Activated CD4-positive, alpha-beta T cell treated with anti-CD3 and anti-CD28 coated beads for 48 hours (primary cell): ENCODE results near the gene RNF125.
"Not testable (repeated sequence)": the region's sequence is repeated elsewhere in the genome, so short reads cannot be mapped to it uniquely, and the experiment has no call there.

Experiments
- DNase-seq: peaks from one replicate; pipeline ENCODE4 v3.0.0-alpha.2; 2020

The RNF125 gene

DNA sequence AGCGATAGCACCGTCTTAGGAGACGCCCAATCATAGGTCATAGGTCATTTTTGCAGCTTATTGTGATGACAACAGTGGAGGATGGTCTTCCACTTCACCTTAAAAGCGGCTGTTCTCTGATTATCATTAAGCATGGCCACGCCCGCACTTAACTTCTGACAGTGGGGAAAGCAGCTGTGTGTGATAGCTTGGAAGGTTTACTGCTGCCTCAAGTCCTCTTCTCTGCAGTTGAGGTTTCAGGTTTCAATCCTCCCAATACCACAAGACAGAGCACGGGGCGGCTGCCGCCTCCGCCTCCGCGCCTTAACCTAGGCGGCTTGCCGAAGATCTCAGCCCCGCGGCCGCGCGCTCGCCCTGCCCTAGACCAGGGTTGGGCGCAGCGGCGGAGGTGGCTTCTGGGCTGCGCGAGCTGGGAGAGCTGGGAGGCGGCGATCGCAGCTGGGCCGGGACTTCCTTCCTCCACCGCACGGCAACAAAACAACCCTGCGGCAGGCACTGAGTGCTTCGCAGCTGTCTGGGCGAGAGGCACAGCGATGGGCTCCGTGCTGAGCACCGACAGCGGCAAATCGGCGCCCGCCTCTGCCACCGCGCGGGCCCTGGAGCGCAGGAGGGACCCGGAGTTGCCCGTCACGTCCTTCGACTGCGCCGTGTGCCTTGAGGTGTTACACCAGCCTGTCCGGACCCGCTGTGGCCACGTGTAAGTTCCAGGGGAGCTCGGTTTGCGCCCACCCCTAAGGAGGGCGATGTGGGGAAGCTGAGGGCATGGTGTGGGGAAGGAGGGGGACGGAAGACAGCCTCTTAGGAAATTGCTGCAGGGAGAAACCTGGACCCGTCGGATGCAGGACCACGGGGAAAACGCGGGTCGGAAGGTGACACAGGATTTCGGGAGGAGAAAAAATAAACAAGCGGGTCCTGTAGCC, at the start of gene RNF125:
Gene RNF125 (plus strand): TSS at position 495 of the 920 bp plus-strand sequence. CDS start 39 bp downstream, at position 534.
- peak; percentile 91 for DNase-seq

DNA sequence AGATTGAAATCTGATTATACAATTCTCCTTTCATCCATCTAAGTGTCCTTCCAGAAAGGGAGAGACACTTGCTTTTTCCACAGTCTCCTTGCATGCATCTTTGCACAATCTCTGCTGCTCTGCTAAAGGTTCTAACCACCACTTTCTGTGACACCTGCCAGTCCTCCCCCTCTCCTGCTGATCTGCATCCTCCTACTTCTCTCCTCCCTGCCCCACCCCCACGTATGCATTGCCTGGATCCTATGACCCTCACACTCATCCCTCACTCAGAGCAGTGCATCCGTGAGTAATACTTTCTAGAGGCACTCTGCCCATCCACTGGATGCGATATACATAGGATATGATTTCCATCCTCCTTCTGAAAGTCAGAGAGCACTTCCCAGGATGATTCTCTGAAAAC, 48.0 kb upstream of the RNF125 start:
- DNase-seq: no peak

DNA sequence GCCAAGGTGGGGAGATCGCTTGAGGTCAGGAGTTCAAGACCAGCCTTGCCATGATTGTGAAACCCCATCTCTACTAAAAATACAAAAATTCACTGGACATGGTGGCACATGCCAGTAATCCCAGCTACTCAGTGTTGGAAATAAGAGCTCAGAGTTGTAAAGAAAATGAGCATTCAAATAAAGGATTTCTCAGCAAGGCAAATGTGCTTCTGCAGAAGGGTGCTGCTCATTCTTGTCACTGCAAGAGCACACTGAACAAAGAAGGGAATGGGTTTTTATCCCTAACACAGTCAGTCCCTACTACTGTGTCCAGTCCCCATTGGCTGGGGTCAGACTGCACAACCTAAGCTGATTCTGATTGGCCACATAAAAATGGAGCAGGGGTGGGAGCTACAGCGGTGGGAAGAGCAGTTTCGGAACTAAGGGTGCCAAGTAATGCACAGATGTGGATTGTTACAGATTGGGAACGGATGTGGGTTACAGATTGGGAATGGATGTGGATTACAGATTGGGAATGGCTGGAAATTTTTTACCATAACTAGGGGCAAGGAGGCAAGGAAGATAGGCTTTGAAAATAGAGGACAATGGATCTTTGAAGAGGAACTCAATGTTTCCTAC, 44.6 kb upstream of the RNF125 start:
- DNase-seq: no peak

DNA sequence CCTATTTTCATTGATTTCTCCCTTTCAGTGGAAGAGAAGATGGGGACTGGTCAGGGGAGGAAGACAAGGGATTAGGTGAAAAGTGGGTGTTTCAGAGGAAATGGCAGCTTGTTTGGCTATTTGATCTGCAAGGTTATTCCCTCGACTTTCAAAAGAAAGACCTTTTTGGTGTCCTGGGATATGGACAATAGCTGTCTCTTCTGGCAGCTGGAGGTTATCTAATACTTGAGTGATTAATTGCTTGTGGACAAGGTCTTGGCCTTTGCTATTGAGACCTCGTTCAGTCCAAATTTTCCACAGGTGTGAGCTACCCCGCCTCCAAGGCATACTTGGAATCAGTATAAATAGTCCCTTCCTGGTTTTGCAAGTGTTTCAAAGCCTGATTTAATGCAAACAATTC, 42.4 kb upstream of the RNF125 start:
- no peak for DNase-seq

DNA sequence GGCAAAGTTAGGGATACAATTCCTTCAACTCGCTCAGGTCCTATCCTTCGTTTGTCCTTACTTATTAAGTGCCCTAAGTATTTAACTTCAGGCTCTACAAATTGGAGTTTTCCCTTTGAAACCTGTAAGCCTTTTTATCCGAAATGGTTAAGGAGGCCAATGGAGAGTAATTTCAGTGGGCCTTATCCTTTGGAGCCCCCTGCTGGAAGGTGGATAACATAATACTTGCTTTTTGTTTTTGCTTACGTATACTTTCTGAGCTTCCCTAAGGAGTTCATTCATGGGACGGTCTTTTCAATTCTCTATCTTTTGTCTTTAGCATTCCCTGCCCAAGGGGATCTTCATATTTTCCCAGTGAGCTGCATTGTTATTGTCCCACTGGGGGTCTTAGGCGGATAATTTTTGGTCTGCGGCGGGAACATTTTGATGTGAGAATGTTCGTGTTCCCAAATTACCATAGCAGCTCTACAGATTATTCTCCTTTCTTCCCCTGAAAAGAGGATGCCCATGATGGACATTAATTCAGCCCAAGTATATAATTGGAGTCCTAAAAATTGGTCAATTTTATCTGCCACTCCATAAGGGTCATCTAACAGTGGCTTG, 41.3 kb upstream of the RNF125 start:
- peak; percentile 30 for DNase-seq

DNA sequence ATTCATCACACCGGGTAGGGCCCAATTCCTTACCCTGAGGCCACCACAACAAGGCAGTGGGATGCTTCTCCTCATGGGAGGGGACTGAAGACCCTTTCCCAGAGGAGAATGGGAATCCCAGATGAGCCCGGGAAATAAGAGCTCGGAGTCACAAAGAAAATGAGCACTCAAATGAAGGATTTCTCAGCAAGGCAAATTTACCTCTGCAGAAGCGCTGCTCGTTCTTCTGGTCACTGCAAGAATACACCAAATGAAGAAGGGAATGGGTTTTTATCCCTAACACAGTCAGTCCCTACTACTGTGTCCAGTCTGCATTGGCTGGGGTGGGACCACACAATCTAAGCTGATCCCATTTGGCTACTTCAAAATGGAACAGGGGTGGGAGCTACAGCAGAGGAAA, 40.0 kb upstream of the RNF125 start:
- DNase-seq: no peak

DNA sequence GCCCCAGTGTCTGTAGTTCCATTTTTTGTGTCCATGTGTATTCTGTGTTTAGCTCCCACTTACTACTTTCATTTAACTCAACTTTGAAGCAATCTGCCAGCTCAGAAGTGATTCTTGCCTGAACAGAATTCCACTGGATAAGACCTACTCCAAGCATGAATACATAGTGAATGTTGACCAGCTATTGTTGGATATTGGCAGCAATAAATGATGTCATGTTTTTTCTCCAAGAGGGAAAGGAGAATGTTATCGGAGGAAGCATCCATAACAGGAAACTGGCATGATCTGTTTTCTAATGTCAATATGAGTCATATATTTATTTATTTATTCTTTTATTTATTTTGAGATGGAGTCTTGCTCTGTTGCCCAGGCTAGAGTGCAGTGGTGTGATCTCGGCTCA, 38.9 kb upstream of the RNF125 start:
- no peak for DNase-seq

DNA sequence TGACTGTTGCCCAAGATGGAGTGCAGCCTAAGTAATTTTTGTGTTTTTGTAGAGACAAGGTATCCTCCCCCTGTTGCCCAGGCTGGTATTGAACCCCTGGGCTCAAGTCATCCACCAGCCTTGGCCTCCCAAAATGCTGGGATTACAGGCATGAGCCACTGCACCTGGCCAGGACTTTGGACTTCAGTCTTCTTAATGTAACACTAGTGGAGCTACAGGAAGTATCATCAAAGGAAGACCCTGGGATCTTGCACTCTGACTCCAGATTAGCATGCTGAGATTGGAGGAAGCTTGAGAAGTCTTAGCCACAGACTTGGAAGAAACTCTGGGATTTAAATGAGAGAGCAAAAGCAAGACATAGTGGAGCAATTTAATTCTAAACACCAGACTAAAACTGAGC, 37.8 kb upstream of the RNF125 start:
- no peak for DNase-seq

DNA sequence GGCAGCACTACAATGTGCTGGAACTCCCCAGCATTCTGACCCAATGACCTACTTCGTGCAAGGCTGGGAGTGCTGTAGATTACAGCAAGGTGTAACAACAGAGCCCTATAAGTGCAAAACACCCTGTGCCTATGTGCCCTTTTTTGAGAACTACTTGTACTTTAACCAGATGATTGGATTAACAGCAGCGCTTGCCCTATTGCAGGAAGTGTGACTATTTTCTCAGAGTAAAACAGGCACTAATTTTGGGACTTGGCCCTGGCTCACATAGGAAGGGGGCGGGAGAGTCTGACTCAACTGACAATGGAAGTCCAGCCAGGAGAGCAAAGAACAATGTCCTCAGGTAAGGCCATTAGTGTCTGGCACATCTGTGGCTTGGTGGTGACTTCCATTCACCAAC, 35.6 kb upstream of the RNF125 start:
- DNase-seq: no peak

DNA sequence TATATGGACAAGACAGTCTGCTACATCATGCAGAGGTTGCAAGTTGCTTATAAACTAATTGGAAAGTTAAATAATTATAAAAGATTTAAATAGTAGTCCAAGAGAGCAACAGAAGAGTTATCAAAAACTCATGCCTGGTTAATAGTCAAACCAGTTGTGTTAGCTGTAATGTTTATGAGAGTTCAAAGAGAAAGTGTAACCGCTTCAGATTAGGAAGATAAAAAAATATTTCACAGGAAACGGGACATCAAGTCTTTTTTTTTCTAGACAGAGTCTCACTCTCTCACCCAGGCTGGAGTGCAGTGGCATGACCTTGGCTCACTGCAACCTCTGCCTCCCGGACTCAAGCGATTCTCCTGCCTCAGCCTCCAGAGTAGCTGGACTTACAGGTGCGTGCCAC, 34.6 kb upstream of the RNF125 start:
- no peak for DNase-seq

DNA sequence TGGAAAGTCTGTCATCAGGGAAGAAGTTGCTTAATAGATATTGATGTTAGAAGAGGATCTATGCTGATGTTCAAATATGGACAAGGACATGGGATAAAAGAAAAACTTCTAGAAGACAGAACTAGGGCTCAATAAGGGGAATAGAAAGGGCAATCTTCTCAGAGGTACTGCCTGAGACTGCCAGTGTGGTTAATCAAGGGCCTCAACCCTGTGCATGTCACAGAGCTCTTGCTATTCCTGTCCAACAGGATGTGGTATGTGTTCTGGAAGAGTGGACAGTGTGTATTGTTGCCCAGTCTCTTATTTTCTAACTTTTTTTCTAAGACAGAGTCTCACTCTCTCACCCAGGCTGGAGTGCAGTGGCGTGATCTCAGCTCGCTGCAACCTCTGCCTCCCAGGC, 27.8 kb upstream of the RNF125 start:
- DNase-seq: no peak

DNA sequence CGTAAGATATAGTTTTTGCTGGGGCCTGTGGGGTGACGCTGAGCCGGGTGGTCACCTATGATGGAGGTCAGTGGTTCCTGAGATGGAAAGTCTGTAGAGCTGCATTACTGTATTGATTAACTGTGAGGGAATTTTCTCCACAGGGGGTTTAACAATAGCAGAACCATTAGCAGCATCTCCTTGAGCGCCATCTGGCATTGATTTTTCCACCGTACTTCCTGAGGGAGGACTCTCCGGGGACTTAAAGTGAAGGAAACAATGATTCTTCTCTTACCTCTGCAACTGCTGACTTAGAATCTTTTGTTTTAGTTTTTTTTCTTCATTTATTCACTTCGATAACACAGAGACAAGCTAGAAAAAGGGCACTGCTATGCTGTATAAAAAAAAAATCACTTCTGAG, 22.6 kb upstream of the RNF125 start:
- DNase-seq: no peak

DNA sequence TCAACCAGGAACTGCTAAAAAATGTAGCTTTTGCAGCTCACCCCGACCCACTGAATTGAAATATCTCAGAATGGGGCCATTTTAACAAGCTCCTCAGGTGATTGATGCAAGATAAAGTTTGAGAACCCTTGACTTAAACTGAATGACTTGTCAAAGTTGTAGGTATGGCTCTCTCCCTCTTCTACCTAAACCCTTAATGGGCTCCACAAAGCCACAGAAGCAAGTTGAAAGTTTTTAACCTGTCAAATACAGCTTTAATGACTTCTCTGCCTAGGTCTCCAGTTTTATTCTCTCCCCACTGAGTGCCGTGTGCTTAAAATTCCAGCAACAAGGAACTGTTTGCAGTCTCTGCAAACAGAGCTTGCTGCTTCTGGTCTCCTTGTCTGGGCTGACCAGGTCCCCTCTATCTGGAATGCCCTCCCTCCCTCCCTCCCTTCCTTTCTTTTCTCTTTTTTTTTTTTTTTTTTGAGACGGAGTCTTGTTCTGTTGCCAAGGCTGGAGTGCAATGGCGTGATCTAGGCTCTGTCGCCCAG, 19.7 kb upstream of the RNF125 start:
- DNase-seq: no peak

DNA sequence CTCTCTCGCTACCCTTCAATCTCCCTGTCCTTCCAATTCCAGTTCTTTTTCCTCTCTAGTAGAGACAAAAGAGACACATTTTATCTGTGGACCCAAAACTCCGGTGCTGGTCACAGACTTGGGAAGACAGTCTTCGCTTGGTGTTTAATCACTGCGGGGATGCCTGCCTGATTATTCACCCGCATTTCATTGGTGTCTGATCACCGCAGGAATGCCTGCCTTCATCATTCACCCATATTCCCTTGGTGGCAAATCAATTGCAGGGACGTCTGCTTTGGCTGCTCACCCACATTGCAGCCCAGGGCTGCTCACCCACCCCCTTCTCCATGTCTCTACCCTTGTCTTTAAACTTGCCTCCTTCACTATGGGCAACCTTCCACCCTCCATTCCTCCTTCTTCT, 17.5 kb upstream of the RNF125 start:
- not testable (repeated sequence) for DNase-seq

DNA sequence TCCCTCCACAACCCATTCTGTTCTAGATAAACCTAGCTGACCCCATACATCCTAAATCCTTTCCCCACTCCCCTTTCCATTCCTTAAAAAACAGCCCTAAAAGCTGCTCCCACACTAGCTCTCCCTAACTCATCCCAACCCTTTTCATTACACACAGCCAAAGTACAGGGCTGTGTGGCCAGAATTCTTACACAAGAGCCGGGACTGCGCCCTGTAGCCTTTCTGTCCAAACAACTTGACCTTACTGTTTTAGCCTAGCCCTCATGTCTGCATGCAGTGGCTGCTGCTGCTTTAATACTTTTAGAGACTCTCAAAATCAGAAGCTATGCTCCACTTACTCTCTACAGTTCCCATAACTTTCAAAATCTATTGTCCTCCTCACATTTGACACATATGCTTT, 14.8 kb upstream of the RNF125 start:
- not testable (repeated sequence) for DNase-seq

DNA sequence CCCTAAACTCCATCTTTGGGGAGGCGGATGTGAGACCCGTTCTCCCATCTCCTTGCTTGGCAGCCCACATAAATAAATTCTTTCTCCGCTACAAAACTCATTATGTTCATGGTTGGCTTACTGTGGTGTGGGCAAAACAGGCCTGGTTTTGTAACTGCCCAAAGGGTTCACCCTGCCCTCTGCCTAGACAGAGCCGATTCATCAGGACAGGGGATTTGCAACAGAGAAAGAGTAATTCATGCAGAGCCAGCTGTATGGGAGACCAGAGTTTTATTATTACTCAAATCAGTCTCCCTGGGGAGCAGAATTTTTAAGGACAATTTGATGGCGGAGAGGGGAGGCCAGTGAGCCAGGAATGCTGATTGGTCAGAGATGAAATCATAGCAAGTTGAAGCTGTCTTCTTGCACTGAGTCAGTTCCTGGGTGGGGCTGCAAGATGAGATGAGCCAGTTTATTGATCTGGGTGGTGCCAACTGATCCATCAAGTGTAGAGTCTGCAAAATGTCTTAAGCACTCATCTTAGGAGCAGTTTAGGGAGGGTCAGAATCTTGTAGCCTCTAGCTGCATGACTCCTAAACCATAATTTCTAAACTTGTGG, 8.4 kb upstream of the RNF125 start:
- no peak for DNase-seq

DNA sequence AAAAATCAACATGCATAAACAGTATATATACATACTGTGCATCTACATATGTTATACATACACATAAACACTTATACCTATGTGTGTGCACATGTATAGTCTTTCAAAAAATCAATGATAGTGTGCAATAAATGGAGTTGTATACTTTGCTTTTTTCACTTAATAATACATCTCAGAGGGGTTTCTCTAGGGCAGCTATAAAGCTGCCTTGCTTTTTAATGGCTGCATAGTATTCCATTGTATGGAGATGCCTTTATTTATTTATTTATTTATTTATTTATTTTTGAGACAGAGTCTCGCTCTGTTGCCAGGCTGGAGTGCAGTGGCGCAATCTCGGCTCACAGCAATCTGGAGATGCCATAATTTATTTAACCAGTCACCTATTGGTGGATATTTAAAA, 7.4 kb upstream of the RNF125 start:
- no peak for DNase-seq

DNA sequence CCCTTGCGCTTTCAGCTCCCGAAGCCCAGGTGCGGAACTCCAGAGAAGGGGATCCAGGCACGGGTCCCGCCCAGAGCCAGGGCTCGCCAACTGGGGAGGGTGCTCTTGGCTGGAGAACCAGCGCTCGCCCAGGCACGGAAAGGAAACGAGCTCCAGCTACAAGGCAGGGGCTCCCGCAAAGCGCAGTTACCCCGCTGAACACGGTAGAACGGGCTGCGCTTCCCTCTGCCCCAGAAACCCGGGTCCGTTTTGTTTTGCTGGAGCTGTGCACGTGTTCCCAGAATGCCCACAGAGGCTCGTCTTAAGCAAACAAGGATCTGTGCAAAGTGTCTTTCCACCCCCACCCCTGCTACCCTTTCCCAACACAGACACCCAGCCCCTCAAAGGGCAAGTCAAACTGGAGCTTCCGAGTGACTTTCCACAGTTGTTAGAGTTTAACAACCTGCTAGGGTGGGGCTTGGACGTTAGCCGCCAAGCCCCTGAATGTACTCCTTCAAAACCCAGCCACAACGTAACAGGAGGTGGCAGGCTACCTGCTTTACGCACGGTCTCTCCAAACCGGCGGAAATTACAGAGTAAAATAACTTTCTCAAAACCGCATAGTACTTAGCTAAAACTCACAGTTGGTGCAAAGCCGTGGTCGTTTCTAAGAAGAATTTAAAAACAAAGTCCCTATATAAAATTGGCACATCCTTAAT, 775 bp downstream of the RNF125 start:
- peak; percentile 60 for DNase-seq

DNA sequence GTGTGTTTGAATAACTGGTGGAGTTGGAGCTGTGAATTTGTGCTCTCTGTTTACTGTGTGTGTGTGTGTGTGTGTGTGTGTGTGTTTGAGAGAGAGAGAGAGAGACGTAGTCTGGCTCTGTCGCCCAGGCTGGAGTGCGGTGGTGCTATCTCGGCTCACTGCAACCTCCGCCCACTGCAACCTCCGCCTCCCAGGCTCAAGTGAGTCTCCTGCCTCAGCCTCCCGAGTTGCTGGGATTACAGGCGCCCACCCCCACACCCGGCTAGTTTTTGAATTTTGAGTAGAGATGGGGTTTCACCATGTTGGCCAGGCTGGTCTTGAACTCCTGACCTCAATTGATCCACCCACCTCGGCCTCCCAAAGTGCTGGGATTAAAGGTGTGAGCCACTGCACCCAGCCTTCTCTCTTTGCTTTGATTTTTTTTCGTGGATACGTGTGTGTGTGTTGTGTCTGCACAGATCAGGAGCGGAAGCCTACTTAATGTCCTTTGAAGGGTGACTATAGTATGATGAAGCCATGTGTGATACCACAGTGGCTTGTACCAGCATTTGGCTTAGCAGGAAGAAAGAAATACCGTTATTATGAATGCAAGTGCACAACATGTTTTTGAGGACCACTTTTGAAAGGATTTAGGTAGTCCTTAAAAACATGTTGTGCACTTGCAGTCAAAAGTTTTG, 1.5 kb downstream of the RNF125 start:
- DNase-seq: peak; percentile 75

DNA sequence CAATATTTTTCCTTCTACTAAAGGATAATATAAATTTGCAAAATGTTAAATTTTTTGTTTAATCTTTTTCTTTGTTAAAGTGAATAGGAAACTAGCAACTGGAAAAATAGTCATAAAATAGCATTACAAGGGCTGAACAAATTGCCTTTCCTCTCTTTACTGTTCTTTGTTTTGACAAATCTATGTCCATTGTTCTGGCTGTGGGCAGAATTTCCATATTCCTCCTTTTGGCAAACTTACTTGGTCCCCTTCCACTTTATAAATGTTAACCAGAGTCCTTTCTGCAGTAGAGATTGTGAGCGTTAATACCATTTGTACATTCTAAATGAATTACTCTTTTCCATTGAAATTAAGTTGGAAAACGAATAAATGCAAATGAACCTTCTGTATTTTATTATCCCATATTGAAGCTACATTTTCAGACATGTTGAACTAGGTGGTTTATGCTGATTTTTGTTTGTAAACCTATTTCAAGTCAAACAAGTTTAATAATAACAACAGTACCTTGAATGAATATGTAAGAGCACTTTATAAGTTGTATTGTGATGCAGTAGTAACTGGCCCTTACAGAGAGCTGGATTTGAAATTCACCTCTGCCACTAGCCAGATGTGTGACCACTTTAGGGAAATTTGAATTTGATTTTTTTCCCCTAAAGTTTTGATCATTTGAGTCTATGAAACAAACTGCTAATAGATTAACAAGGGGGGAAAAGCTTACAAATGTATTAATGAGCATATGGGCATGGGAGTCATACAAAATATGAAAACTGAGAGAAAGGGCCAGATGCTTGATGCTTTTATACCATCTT, 3.3 kb downstream of the RNF125 start:
- DNase-seq: no peak

DNA sequence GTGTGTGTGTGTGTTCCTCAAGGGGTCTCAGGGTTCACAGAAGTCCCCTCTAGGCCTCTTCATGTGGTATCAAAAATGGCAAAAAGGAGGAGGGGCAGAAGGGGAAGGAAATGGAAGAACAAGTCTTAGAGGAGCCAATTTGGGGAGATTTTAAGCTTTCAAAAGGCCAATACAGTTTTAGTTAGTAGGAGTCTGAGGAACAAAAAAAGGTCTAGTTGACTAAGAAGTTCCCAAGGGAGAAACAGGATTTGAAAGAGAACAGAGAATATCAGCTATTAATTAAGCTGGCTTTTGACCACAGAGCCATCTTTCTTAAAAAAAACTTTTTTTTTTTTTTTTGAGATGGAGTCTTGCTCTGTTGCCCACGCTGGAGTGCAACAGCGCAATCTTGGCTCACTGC, 7.1 kb downstream of the RNF125 start:
- DNase-seq: no peak
